Pancreas (tissue), 10 donors: ENCODE measurements around the gene TFIP11. TPM values are rescaled to one million over a fixed set of nuclear protein-coding genes. Genes with fewer than 3 reads are reported as not detected.
A peak's percentile ranks its signal among the peaks of the same experiment; 100 is the strongest.

ENCODE experiments used
- ATAC-seq, 4 donors: fragments of 200-7000 bp; cut with Tn5 transposase; one replicate each; pipeline versions ENCODE4 v1.8.0 to v1.9.1; 2020; ENCODE audit warnings: mild to moderate bottlenecking in 4 of 4, moderate library complexity in 4 of 4
- DNase-seq, 6 donors: peaks; one replicate each; pipeline ENCODE4 v3.0.0-alpha.2; 2020
- FAIRE-seq: peaks from 2 replicates; lab custom pipeline; 2012; peaks lifted over from hg19 to GRCh38; lab: Jason Lieb, UNC
- H3K27ac ChIP-seq, 4 donors: fragments of 200-600 bp; sonication (generic); 1 replicate in 3 of 4; 2 replicates in 1 of 4; pipeline versions ENCODE4 v1.5.0 to v1.8.0; 2020
- H3K27me3 ChIP-seq, 4 donors: fragments of 200-600 bp; one replicate each; pipeline ENCODE4 v1.8.0; 2021
- H3K36me3 ChIP-seq, 3 donors: fragments of 200-600 bp; sonication (generic) in 1 of 3; one replicate each; pipeline versions ENCODE4 v1.5.0 to v1.8.0; 2020 to 2021
- H3K4me1 ChIP-seq, 3 donors: fragments of 200-600 bp; one replicate each; pipeline ENCODE4 v1.8.0; 2021
- H3K4me3 ChIP-seq, 4 donors: fragments of 200-600 bp; sonication (generic) in 2 of 4; one replicate each; pipeline versions ENCODE4 v1.5.0 to v1.8.0; 2020 to 2021
- H3K9me3 ChIP-seq, 4 donors: fragments of 200-600 bp; one replicate each; pipeline ENCODE4 v1.8.0; 2021
- WGBS, 2 donors: extraction: QIAGEN DNeasy Blood & Tissue Kit; methylation state at CpG; one replicate each; pipeline ENCODE4 v1.1.7; 2013; 5-methylcytosine and 5-hydroxymethylcytosine counted together
- intact Hi-C, 3 donors: fragments of 100-400 bp; cut with DNase I; formaldehyde crosslinking; loops; one replicate each; pipeline versions ENCODE4 v1.11.1 to v1.14.2; 2022
- polyA plus RNA-seq, 2 donors: library from polyadenylated mRNA; stranded (reverse); fragments of 200-250 nt; gene quantifications; one replicate each; pipeline ENCODE4 v1.2.3, GENCODE V29; 2013
- total RNA-seq, 6 donors: library from RNA; stranded (reverse); fragmentation: NEBNext Ultra II Directional in 4 of 6; extraction: Animal tissue kit (Norgen Biotek cat#: 25700) in 4 of 6; gene quantifications; one replicate each; pipeline versions ENCODE4 v1.2.1 to v1.2.4, GENCODE V29; 2021 to 2023
- TF ChIP-seq, protein P1 (sequence below), 4 donors: fragments of 200-600 bp; sonication (generic) in 3 of 4; IDR thresholded peaks; one replicate each; pipeline versions ENCODE4 v1.5.0 to v1.8.0; 2021; ENCODE audit warnings: antibody characterized with exemption in 4 of 4
- donor health status: healthy with polysubstance abuse.
- donor health status: DM: no; HTN: no; CAD: no; lungs with moderate emphysema.
- donor health status: DM: no; HTN: no; CAD: no.
- donor health status: control.
- donor health status: control.
- donor health status: Bipolar disorder and iron deficiency.
- donor health status: DM: yes; HTN: yes; CAD: no.
- donor health status: DM: no; HTN: no; CAD: no.
- donor health status: DM: no; HTN: no; CAD: no.
- donor health status: DM: yes; HTN: yes; CAD: no.

Gene TFIP11
- total and polyA plus RNA-seq, 8 donors, result 11.0 to 26.7 (median 17.6) TPM

DNA sequence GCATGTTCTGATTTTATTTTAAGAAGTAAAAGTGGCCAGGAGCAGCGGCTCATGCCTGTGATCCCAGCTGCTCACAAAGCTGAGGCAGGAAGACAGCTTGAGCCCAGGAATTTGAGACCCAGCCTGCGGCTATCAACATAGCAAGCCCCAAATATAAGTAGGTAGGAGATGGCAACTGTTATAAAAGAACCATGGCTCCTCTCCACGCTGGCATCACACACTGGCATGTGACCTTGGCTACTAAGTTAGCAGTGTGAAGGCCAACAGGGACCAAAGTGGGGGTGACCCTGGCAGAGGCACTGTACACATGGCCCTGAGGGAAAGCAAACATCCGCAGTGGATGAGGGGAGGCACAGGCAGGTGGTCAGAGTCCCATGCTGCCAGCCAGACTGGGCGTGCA is 44.6 kb upstream of the TFIP11 start:
- no peak overlapping the region for H3K4me3 ChIP-seq
- H3K4me1 ChIP-seq, result peaks cover 22 to 60% (median 27%) of the 10 kb centered on the region in 3 donors
- no peaks in the 10 kb centered on the region for H3K27me3 ChIP-seq
- FAIRE-seq, result no peak
- TF ChIP-seq, protein P1, sequence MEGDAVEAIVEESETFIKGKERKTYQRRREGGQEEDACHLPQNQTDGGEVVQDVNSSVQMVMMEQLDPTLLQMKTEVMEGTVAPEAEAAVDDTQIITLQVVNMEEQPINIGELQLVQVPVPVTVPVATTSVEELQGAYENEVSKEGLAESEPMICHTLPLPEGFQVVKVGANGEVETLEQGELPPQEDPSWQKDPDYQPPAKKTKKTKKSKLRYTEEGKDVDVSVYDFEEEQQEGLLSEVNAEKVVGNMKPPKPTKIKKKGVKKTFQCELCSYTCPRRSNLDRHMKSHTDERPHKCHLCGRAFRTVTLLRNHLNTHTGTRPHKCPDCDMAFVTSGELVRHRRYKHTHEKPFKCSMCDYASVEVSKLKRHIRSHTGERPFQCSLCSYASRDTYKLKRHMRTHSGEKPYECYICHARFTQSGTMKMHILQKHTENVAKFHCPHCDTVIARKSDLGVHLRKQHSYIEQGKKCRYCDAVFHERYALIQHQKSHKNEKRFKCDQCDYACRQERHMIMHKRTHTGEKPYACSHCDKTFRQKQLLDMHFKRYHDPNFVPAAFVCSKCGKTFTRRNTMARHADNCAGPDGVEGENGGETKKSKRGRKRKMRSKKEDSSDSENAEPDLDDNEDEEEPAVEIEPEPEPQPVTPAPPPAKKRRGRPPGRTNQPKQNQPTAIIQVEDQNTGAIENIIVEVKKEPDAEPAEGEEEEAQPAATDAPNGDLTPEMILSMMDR (IDR thresholded peaks at IDR 0.05), result no peak
- no peaks in the 10 kb centered on the region for H3K36me3 ChIP-seq
- H3K9me3 ChIP-seq, result no peaks in the 10 kb centered on the region
- peak; percentile 73 to 97 (median 94) for DNase-seq
- ATAC-seq, result peak; percentile 52 to 76 (median 60)
- 35 to 38% methylated on average over 5 of the region's 5 CpGs for WGBS, 2 donors
- peak overlapping the region; percentile 19 to 85 (median 52) for H3K27ac ChIP-seq
- intact Hi-C loops, result no loop called here

DNA sequence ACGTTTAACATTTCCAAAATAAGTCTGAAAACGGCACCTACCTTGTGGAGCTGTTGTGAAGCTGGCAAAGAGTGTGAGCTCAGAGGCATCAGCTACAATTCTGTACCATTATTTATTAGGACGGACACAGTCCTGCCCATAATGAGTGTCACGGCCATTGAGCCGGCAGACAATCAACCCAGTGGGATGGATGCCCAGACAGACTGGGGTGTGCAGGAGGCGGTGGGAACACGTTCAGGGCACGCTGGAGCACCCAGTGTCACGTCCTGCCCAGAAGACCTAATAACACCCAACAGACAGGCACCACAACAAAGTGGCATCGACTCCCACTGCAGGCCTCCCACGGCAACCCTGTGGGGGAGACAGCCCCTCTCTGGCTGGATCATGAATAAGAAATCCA is 43.2 kb upstream of the TFIP11 start:
- intact Hi-C loops, result no loop called here
- peaks cover 28 to 73% (median 35%) of the 10 kb centered on the region in 3 donors for H3K4me1 ChIP-seq

DNA sequence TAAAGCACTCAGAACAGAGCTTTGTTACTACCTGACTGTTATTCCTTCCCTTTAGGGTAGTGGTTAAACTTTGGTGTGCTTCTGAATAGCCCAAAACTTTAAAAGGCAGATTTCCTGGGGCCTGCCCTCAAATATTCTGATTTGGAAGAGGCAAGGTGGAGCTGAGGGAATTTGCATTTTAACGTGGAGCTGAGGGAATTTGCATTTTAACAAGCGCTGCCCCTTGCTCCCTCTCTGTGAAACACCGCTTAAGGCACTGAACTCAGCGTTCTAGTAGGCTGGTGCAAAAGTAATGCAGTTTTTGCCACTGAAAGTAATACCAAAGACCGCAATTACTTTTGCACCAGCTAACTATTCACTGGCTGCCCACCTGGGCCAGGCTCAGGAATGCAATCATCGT is 42.7 kb upstream of the TFIP11 start:
- no peaks in the 10 kb centered on the region for H3K9me3 ChIP-seq
- H3K36me3 ChIP-seq, result no peaks in the 10 kb centered on the region
- FAIRE-seq (no peak), DNase-seq (no peak), ATAC-seq (no peak)
- H3K27ac ChIP-seq, result peak overlapping the region in 2 of 4 donors; percentile 82 to 85
- no peaks in the 10 kb centered on the region for H3K27me3 ChIP-seq
- WGBS, 2 donors, result 43 to 45% methylated on average over 6 of the region's 6 CpGs
- H3K4me1 ChIP-seq, result peaks cover 33 to 73% (median 35%) of the 10 kb centered on the region in 3 donors
- intact Hi-C loops, result no loop called here
- no peak overlapping the region for H3K4me3 ChIP-seq
- TF ChIP-seq, protein P1 (IDR thresholded peaks at IDR 0.05), result no peak

More for the DNA sequence above, 43.2 kb upstream of the TFIP11 start:
- H3K4me3 ChIP-seq, result no peak overlapping the region
- H3K36me3 ChIP-seq, result no peaks in the 10 kb centered on the region
- WGBS, 2 donors, result 47 to 49% methylated on average over 11 of the region's 11 CpGs
- H3K27me3 ChIP-seq, result no peaks in the 10 kb centered on the region
- DNase-seq (no peak), ATAC-seq (no peak), FAIRE-seq (no peak)
- peak overlapping the region in 3 of 4 donors; percentile 31 to 85 (median 82) for H3K27ac ChIP-seq
- TF ChIP-seq, protein P1 (IDR thresholded peaks at IDR 0.05), result no peak
- no peaks in the 10 kb centered on the region for H3K9me3 ChIP-seq

DNA sequence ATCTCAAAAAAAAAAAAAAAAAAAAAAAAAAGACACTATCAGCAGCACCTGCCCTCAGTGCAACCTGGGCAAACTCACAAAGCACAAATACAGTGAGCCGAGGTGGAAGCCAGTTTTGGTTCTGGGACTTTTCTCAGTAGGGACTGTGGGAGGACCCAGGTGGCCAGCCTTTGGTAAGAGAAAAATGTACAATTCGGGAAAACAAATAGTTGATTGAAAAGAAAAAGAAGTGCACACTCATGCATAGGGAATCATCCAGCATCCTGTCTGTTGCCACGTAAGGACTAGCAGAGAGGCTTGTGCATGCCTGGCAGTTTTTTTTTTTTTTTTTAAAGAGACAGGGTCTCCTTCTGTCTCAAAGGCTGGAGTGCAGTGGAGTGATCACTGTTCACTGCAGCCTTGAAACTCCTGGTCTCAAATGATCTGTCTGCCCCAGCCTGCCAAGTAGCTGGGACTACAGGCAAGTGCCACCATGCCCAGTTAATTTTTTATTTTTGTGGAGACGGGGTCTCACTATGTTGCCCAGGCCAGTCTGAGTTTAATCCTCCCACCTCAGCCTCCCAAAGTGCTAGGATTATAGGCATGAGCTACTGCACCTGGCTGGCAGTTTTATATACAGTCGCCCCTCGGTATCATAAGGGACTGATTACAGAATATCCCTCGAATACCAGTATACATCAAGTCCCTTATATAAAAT is 40.9 kb upstream of the TFIP11 start:
- 31 to 33% methylated on average over 7 of the region's 7 CpGs for WGBS, 2 donors
- no peak overlapping the region for H3K4me3 ChIP-seq
- no peaks in the 10 kb centered on the region for H3K36me3 ChIP-seq
- TF ChIP-seq, protein P1 (IDR thresholded peaks at IDR 0.05), result no peak
- ATAC-seq, result peak; percentile 44 to 66 (median 49)
- FAIRE-seq, result no peak
- H3K27me3 ChIP-seq, result no peaks in the 10 kb centered on the region
- intact Hi-C loops, result no loop called here
- H3K9me3 ChIP-seq, result no peaks in the 10 kb centered on the region
- peaks cover 19 to 65% (median 39%) of the 10 kb centered on the region in 3 donors for H3K4me1 ChIP-seq
- H3K27ac ChIP-seq, result peak overlapping the region in 3 of 4 donors; percentile 42 to 85 (median 82)
- DNase-seq, result peak in 4 of 6 donors; percentile 53 to 81 (median 69)

DNA sequence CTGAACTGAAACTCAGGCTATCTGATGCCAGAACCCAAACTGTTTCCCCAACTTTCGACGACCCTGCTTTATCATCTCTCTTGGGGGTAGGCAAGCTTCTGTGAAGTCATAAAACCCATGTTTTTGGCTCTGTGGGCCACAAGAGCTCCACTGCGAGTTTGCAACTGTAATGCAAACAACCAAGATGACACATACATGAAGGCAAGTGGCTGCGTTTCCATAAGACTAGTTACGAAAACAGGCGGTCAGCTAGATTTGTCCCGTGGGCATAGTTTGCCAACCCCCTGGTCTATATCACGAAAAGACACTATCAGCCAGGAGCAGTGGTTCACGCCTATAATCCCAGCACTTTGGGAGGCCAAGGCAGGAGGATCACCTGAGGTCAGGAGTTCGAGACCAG is 40.2 kb upstream of the TFIP11 start:
- peaks cover 19 to 65% (median 38%) of the 10 kb centered on the region in 3 donors for H3K4me1 ChIP-seq

More for the DNA sequence above, 40.2 kb upstream of the TFIP11 start:
- ATAC-seq, result no peak
- Histone ChIP-seq H3K9me3 (no peaks in the 10 kb centered on the region), H3K27me3 (no peaks in the 10 kb centered on the region), H3K36me3 (no peaks in the 10 kb centered on the region), H3K27ac (peak overlapping the region in 2 of 4 donors; percentile 82 to 85), H3K4me3 (no peak overlapping the region)
- no peak for FAIRE-seq
- TF ChIP-seq, protein P1 (IDR thresholded peaks at IDR 0.05), result no peak
- intact Hi-C loops, result no loop called here
- 36 to 47% methylated on average over 10 of the region's 10 CpGs for WGBS, 2 donors
- no peak for DNase-seq
